Suprapubic skin (tissue), 4 donors: ENCODE measurements around the gene PDS5A. TPM values are rescaled to one million over a fixed set of nuclear protein-coding genes. Genes with fewer than 3 reads are reported as not detected.

Experiments
- DNase-seq, 2 donors: peaks; one replicate each; pipeline ENCODE4 v3.0.0-alpha.2; 2019; ENCODE audit warnings: low spot score in 2 of 2
- H3K27ac ChIP-seq: fragments of 200-600 bp; sonication (generic); one replicate; pipeline ENCODE4 v1.5.1; 2019
- H3K27me3 ChIP-seq: fragments of 200-600 bp; sonication (generic); one replicate; pipeline ENCODE4 v1.5.1; 2019
- H3K36me3 ChIP-seq: fragments of 200-600 bp; sonication (generic); one replicate; pipeline ENCODE4 v1.5.1; 2019
- H3K4me1 ChIP-seq: fragments of 200-600 bp; sonication (generic); one replicate; pipeline ENCODE4 v1.5.1; 2019
- H3K4me3 ChIP-seq: fragments of 200-600 bp; sonication (generic); one replicate; pipeline ENCODE4 v1.5.1; 2019; ENCODE audit warnings: mild to moderate bottlenecking
- H3K9me3 ChIP-seq: fragments of 200-600 bp; sonication (generic); one replicate; pipeline ENCODE4 v1.5.1; 2019
- EP300 ChIP-seq: sonication (generic); formaldehyde crosslinking; IDR thresholded peaks from one replicate; pipeline ENCODE4 v1.6.1; 2017; ENCODE audit warnings: antibody characterized with exemption
- POLR2A ChIP-seq, 2 donors: fragments of 450-650 bp; IDR thresholded peaks; one replicate each; pipeline ENCODE4 v1.6.1; 2017; ENCODE audit warnings: antibody characterized with exemption in 2 of 2, mild to moderate bottlenecking in 2 of 2, moderate library complexity in 2 of 2
- POLR2AphosphoS5 ChIP-seq, 3 donors: sonication (generic); formaldehyde crosslinking; IDR thresholded peaks; one replicate each; pipeline ENCODE4 v1.6.1; 2017; ENCODE audit warnings: antibody characterized with exemption in 3 of 3
- WGBS: methylation state at CpG from one replicate; pipeline ENCODE4 v1.1.5; 2018; 5-methylcytosine and 5-hydroxymethylcytosine counted together
- total RNA-seq, 4 donors: library from RNA; depleted of rRNA; stranded (reverse); fragments of >200 nt; gene quantifications; one replicate each; pipeline ENCODE4 v1.1.0, GENCODE V29; 2016
- TF ChIP-seq, protein P1 (sequence below), 2 donors: fragments of 200-600 bp in 1 of 2; fragments of 450-650 bp in 1 of 2; sonication (generic) in 1 of 2; IDR thresholded peaks; one replicate each; pipeline ENCODE4 v1.5.1; 2016 to 2019; ENCODE audit warnings: antibody characterized with exemption in 2 of 2, mild to moderate bottlenecking in 1 of 2, moderate library complexity in 1 of 2

Gene PDS5A
- total RNA-seq, 4 donors from 2014 or later: 52.4 to 89.6 (median 68.9) TPM

DNA sequence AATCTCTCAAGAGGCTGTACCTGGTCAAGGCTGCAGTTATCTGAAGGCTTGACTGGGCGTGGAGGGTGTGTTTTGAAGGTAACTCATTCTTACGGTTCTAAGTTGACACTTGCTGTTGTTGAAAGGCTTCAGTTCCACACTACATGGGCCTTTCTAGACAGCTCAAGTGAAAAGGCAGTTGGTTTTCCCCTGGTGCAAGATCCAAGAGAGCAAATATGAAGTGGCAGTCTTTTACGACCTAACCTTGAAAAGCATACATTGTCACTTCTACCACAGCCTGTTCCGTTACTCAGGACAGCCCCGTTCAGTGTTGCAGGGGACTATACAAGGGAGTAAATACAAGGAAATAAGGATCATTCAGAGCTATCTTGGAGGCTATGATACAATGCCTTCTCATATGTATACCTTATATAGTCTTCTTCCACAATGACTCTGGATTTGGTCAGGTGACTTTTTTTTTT is 46.2 kb downstream of the PDS5A start:
- no peak overlapping the region for H3K4me3 ChIP-seq
- 75% methylated on average over 5 of the region's 5 CpGs for WGBS
- H3K4me1 ChIP-seq: peaks cover 19% of the 10 kb centered on the region
- H3K9me3 ChIP-seq: no peaks in the 10 kb centered on the region
- no peak for DNase-seq
- no peaks in the 10 kb centered on the region for H3K27me3 ChIP-seq
- H3K36me3 ChIP-seq: peaks cover 7% of the 10 kb centered on the region
- H3K27ac ChIP-seq: no peak overlapping the region
- TF ChIP-seq, protein P1, sequence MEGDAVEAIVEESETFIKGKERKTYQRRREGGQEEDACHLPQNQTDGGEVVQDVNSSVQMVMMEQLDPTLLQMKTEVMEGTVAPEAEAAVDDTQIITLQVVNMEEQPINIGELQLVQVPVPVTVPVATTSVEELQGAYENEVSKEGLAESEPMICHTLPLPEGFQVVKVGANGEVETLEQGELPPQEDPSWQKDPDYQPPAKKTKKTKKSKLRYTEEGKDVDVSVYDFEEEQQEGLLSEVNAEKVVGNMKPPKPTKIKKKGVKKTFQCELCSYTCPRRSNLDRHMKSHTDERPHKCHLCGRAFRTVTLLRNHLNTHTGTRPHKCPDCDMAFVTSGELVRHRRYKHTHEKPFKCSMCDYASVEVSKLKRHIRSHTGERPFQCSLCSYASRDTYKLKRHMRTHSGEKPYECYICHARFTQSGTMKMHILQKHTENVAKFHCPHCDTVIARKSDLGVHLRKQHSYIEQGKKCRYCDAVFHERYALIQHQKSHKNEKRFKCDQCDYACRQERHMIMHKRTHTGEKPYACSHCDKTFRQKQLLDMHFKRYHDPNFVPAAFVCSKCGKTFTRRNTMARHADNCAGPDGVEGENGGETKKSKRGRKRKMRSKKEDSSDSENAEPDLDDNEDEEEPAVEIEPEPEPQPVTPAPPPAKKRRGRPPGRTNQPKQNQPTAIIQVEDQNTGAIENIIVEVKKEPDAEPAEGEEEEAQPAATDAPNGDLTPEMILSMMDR (IDR thresholded peaks at IDR 0.05): no peak
- no peak for TF ChIP-seq POLR2A (IDR thresholded peaks at IDR 0.05)
- TF ChIP-seq EP300: no peak
- TF ChIP-seq POLR2AphosphoS5 (IDR thresholded peaks at IDR 0.05): no peak

DNA sequence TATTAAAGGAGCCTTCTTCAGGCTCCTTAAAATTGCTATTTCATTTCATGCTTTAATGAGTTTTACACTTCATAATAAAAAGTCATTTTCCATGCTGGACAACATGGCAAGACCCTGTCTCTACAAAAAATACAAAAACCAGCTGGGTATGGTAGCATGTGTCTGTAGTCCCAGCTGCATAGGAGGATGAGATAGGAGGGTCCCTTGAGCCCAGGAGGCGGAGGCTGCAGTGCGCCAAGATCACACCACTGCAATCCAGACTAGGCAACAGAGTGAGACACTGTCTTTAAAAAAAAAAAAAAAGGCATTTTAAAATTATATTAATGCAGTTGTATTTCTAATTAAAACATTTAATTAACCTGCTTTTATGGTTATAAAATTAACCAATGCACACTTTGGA is 49.2 kb downstream of the PDS5A start:
- no peak for DNase-seq
- H3K4me3 ChIP-seq: no peak overlapping the region
- no peaks in the 10 kb centered on the region for H3K9me3 ChIP-seq
- H3K4me1 ChIP-seq: peaks cover 6% of the 10 kb centered on the region
- 96% methylated on average over 2 of the region's 2 CpGs for WGBS
- H3K27me3 ChIP-seq: no peaks in the 10 kb centered on the region
- H3K36me3 ChIP-seq: peaks cover 17% of the 10 kb centered on the region
- H3K27ac ChIP-seq: no peak overlapping the region
- TF ChIP-seq POLR2A (IDR thresholded peaks at IDR 0.05) (no peak), POLR2AphosphoS5 (IDR thresholded peaks at IDR 0.05) (no peak), EP300 (no peak)
- TF ChIP-seq, protein P1 (IDR thresholded peaks at IDR 0.05): no peak

DNA sequence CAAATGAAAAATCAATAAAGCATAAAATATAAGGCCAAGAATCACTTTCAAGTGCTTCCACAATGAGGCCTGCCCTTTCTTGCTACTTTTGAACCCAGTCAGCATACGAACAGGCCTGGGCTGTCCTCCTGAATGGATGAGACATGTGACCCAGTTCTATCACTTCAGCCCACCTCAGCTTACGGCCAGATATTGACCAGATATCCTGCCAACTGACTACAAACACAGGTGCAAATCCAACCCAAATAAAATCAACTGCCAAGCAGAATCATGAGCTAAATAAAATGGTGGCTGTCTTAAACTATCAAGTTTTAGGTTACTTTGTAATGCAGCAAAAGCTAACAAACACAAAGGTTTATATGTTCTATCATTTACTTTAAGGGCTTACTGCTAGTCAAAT is 53.7 kb downstream of the PDS5A start:
- H3K9me3 ChIP-seq: no peaks in the 10 kb centered on the region
- 77% methylated on average over 2 of the region's 2 CpGs for WGBS
- no peak for TF ChIP-seq POLR2AphosphoS5 (IDR thresholded peaks at IDR 0.05)
- TF ChIP-seq EP300: no peak
- TF ChIP-seq, protein P1 (IDR thresholded peaks at IDR 0.05): no peak
- TF ChIP-seq POLR2A (IDR thresholded peaks at IDR 0.05): no peak
- no peak overlapping the region for H3K27ac ChIP-seq
- H3K4me3 ChIP-seq: no peak overlapping the region
- no peak for DNase-seq
- H3K36me3 ChIP-seq: peaks cover 22% of the 10 kb centered on the region
- no peaks in the 10 kb centered on the region for H3K4me1 ChIP-seq
- no peaks in the 10 kb centered on the region for H3K27me3 ChIP-seq

DNA sequence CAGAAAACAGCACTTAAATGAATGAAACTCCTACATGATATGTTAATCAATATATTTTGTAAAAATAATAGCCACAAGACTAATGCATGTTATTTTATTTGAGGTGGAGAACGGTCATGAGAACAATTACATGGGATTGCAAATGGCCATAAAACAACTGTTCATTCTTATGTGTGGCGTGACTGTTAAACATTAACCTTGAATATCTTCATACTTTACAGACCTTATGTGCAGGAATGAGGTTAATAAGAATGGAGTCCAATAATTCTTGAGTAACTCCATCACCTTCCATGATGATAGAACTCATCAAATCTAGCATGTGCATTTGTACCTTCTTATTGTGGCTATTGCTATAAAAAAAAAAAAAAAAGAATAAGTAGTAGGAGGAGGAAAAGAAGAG is 55.3 kb downstream of the PDS5A start:
- Histone ChIP-seq H3K4me3 (no peak overlapping the region), H3K36me3 (peaks cover 27% of the 10 kb centered on the region), H3K9me3 (no peaks in the 10 kb centered on the region), H3K27me3 (no peaks in the 10 kb centered on the region), H3K27ac (no peak overlapping the region), H3K4me1 (no peaks in the 10 kb centered on the region)
- no peak for TF ChIP-seq EP300
- no peak for TF ChIP-seq POLR2A (IDR thresholded peaks at IDR 0.05)
- no peak for TF ChIP-seq POLR2AphosphoS5 (IDR thresholded peaks at IDR 0.05)
- TF ChIP-seq, protein P1 (IDR thresholded peaks at IDR 0.05): no peak
- no peak for DNase-seq
- WGBS: 97% methylated on average over 2 of the region's 2 CpGs

DNA sequence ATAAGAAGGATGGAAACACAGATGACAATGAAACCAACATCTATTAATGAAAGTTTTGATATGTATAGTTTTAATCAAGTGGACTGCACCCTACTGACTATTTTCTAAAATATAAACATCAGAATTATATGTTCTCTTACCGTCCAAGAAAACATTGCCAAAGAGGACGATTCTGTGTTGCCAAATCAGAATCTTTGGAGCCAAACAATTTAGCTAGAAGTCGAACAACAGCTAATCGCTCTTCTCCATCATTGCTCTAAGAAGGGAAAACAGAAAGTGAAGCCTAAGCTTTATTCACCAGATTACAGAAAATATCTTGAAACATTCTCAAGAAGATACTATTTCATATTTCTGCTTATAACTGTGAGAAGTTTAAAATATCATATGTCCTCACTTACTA is 64.2 kb downstream of the PDS5A start:
- H3K36me3 ChIP-seq: peaks cover 61% of the 10 kb centered on the region
- no peaks in the 10 kb centered on the region for H3K9me3 ChIP-seq
- no peaks in the 10 kb centered on the region for H3K27me3 ChIP-seq
- no peak overlapping the region for H3K27ac ChIP-seq
- no peaks in the 10 kb centered on the region for H3K4me1 ChIP-seq
- 70% methylated on average over 4 of the region's 4 CpGs for WGBS
- TF ChIP-seq POLR2AphosphoS5 (IDR thresholded peaks at IDR 0.05) (no peak), POLR2A (IDR thresholded peaks at IDR 0.05) (no peak), EP300 (no peak)
- TF ChIP-seq, protein P1 (IDR thresholded peaks at IDR 0.05): no peak
- H3K4me3 ChIP-seq: no peak overlapping the region
- DNase-seq: no peak
